Cardiac ventricle fibroblast (primary cell): ENCODE results near the gene GLTPD2. TPM values are rescaled to one million over a fixed set of nuclear protein-coding genes. Genes with fewer than 3 reads are reported as not detected.

Source experiments
- total RNA-seq: library from RNA; depleted of rRNA; stranded (reverse); fragments of >200 nt; gene quantifications from 2 replicates; pipeline ENCODE4 v1.2.3, GENCODE V29; 2015

The GLTPD2 gene
- total RNA-seq: not detected in 2 replicates

DNA sequence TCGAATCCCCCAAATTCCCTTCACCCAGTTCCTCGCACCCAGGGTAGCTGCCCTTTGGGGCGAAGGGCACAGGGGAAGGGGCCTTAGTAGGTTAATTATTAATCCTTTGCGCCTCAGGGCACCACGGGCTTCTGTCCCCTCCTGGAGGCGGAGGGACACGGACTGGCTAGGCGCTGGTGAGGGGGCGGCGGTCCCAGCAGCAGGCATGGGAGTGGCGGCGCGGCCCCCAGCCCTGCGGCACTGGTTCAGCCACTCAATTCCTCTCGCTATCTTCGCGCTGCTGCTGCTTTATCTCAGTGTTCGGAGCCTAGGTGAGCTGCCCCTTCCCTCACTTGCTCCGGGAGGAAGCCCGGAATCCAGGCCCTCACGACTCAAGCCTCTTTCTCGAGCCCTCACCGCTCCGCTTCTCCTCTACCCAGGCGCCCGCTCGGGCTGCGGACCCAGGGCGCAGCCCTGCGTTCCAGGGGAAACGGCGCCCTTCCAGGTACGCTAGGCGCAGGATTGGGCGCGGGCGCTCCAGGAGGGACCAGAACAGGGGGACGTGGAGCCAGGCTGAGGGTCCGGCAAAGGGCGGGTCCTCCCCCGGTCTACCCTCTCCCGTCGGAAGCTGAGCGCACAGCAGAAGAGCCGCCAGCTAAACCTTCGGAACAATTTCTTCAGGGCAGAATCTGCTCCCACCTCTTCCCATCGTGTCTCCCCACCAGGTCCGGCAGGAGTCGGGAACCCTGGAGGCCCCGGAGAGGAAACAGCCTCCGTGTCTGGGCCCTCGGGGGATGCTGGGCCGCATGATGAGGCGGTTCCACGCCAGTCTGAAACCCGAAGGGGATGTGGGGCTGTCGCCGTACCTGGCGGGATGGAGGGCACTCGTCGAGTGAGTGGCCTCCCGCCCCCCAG is at the start of gene GLTPD2:
TSS of gene GLTPD2 (plus strand) at position 158 of the 894 bp plus-strand sequence. CDS start at position 206, 48 bp downstream.

DNA sequence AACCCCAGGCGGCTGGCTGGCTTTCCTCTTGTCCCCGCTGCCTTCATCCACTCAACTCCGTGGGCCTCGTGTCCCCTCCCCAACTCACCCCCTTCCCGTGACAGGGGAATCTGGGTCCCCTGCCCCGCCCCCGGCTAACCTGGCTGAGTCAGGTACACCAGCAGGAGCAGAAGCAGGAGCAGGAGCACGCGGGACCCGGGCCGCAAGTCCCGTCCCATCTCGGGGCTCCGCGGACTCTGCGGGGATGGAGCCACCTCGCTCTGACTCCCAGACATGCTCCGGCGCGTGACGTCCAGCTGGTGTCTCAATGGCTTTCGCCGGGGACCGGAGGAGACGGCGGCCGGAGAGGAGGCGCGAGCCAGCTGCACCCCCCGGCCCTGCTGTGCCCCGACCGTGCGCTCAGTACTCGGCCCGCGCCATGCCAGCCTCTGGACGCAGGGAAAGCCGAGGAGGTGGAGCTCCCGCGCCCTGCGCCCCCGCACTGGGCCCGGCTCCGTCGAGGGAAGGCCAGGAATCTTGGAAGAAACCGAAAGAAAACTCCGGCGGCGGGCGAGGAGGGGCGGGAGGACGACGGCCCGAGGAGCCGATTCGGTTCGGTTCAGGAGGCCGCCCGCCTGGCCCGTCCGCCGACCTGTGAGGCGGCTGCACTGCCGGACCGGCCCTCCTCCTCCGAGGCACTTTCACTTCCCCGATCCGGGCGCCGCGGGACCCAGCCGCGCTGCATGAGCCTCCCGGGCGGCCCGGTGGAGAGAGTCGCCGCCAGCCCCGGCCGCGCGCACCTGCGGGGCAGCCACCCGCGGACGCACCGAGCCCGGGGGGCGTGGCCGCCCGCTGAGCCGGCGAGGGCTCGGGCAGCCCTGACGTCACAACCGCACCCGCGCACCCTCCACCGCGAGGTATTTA is 49.4 kb upstream of the GLTPD2 start, which contains the start of the genes CXCL16 and ZMYND15:
TSS of gene CXCL16 (minus strand) at position 807 of the 903 bp plus-strand sequence. CDS start at position 218, 589 bp downstream.
TSS of gene ZMYND15 (plus strand) at position 712 of the 903 bp plus-strand sequence. CDS start 716 bp downstream, outside the sequence.

DNA sequence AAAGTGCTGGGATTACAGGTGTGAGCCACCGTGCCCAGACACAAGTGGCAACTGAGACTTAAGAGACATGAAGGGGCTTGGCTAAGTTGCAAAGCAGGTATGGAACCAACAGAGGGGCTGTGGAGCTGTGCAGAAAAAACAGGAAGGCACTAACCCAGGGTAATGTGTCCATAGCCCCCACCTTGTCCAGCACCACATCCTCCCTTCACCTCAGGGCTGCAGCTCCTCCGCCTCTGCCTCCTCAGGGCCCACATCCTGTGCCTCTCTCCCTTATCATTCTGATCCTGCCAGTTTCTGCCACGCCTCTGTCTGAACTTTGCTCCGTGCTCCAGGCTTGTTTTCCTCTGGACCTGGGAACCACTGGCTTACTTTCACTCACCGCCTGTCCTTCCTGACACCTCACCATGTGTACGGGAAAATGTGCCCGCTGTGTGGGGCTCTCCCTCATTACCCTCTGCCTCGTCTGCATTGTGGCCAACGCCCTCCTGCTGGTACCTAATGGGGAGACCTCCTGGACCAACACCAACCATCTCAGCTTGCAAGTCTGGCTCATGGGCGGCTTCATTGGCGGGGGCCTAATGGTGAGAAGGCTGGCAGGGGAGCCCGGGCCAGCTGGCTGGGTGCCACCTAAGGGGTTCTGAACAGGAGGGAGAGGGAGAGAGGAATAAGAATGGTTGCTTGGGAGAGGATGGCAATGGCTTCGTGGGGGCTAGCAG is 17.1 kb upstream of the GLTPD2 start, which contains the start of gene TM4SF5:
TSS of gene TM4SF5 (plus strand) at position 368 of the 716 bp plus-strand sequence. CDS start at position 405, 37 bp downstream.

DNA sequence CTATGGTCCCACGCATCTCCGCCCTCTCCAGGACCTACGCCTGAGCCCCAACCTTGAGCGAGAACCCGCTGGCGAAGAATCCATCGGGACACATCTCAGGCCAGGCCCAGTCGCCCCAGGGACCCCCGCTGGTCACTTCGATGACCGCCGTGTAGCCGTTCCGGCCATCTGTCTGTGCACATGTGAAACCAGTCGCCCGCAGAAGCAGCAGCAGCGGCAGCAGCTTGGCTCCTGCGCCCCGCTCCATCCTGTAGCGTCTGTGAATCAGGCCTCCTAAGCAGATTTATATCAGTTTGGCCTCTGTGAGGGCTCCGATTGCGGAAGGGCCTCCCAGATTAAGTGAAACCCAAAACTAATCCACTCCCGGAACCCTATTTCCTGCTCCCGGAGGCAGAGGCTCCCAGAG is 2.7 kb upstream of the GLTPD2 start, which contains the start of gene VMO1:
TSS of gene VMO1 (minus strand) at position 259 of the 406 bp plus-strand sequence. CDS start at position 247, 12 bp downstream.

DNA sequence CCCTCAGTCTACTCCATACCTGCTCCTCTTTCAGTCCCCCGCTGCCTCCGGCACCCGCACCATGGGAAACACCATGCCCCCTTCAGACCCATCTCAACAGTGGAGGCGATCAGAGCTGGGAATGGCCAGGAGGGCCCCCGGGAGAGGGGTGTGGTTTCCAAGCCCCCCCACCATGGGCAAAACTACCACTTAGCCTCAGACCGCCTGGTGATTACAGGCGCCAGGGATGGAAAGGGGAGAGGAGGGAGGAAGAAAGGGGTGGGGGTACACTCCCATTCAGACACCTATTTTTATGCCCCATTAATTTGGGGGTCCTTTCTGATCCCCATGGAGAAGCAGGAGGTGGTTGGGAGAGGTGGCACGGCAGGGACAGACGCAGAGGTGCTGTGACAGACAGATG is 13.5 kb downstream of the GLTPD2 start, which contains the start of gene C17orf114:
TSS of gene C17orf114 (minus strand) at position 101 of the 400 bp plus-strand sequence.

DNA sequence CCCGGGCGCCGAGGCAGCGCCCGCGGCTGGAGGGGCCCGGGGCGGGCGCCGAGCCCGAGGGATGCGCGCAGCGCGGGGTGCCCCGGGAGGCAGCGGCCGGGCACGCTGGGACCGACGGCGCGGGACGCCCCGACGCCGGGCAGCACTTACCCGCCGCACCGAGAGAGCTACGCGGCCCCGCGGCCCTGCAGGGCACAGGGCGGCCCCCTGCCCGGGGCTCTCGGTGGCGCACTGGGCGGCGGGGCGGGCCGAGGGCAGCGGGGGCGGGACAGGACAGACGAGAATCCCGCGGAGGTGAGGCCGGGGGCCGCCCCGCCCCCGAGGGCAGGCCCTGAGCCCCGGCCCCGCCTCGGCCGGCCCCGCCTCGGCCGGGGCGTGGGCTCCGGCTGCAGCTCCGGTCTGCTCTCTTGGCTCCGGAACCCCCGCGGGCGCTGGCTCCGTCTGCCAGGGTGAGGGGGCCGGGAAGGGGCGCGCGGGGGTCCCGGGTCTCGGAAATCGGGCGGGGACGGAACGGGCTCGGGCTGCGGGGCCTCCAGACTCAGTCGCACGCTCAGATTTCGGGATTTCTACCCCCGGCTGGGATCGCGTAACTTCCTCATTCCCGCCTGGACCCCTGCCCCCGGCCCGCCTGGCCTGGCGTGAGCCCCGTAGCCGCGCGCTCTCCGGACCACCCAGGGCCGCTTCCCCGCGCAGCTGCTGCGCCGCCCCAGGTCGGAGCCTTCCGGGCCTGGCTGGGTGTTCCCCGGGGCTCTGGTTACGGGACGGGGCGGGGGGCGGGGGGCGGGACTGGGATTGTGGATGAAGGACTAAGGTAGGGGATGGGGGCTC is 18.2 kb downstream of the GLTPD2 start, which contains the start of gene PLD2:
TSS of gene PLD2 (plus strand) at position 376 of the 828 bp plus-strand sequence. CDS start 621 bp downstream, outside the sequence.

DNA sequence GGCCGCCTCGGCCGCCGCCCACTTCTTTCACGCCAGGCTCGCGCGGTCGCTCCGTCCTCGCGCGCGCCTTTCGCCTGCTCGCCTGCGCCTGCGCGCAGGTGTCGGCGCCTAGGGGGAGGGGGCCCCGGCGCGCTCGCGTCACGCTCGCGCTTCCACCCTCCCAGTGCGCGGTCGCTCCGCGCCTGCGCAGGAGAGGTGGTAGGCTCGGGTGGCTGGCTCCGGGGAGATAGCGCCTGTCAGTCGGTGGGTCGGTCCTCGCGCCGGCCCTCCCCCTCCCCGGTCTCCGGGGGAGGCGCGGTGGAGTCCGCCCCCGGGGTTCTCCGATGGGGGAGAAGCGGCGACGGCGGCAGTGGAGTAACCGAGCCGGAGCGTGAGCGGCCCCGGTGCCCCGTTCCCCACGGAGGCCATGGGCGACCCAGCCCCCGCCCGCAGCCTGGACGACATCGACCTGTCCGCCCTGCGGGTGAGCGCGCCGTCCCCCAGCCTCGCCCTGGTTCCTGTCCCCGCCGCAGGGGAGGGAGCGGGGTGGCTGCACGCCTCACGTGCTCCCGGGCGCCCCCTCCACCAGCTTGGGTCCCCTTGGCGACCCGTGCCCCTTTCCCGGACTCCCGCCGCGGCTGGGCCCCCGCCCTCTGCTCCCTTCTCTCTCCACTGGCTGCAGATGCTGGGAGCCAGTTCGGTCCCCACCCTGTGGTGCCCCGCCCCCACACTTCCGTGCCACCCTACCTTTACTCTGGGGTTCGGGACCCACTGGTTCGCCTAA is 44.6 kb downstream of the GLTPD2 start, which contains the start of gene MINK1:
TSS of gene MINK1 (plus strand) at position 163 of the 763 bp plus-strand sequence. CDS start at position 407, 244 bp downstream.

Other genes starting within 250 kb of the GLTPD2 start
- gene MYBBP1A, start 233.6 kb upstream of the GLTPD2 start, total RNA-seq: 49.3 and 58.6 TPM in 2 replicates
- gene GGT6, start 228.4 kb upstream of the GLTPD2 start, total RNA-seq: not detected in 2 replicates
- not detected in 2 replicates for gene SMTNL2, start 204.4 kb upstream of the GLTPD2 start, total RNA-seq
- gene ALOX15, start 147.3 kb upstream of the GLTPD2 start, total RNA-seq: 0.06 TPM in 1 of 2 replicates, not detected in the other
- 20.8 and 25.5 TPM in 2 replicates for gene PELP1, start 84.8 kb upstream of the GLTPD2 start, total RNA-seq
- gene ARRB2, start 78.3 kb upstream of the GLTPD2 start, total RNA-seq: 0.94 and 4.9 TPM in 2 replicates
- 12.3 and 19.7 TPM in 2 replicates for gene MED11, start 57.5 kb upstream of the GLTPD2 start, total RNA-seq
- 0.44 and 1.4 TPM in 2 replicates for gene ZMYND15, start 49.1 kb upstream of the GLTPD2 start, total RNA-seq
- gene CXCL16, start 49.0 kb upstream of the GLTPD2 start, total RNA-seq: 6.5 and 10.0 TPM in 2 replicates
- not detected in 2 replicates for gene TM4SF5, start 17.1 kb upstream of the GLTPD2 start, total RNA-seq
- 0.94 and 5.2 TPM in 2 replicates for gene VMO1, start 2.6 kb upstream of the GLTPD2 start, total RNA-seq
- 84.4 and 101 TPM in 2 replicates for gene PSMB6, start 7.2 kb downstream of the GLTPD2 start, total RNA-seq
- 24.3 and 25.3 TPM in 2 replicates for gene PLD2, start 18.2 kb downstream of the GLTPD2 start, total RNA-seq
- 19.1 and 33.9 TPM in 2 replicates for gene MINK1, start 44.4 kb downstream of the GLTPD2 start, total RNA-seq
- gene C17orf107, start 110.6 kb downstream of the GLTPD2 start, total RNA-seq: 4.3 and 5.4 TPM in 2 replicates
- gene CHRNE, start 114.1 kb downstream of the GLTPD2 start, total RNA-seq: 0.31 and 0.54 TPM in 2 replicates
- not detected in 2 replicates for gene GP1BA, start 143.3 kb downstream of the GLTPD2 start, total RNA-seq
- 33.8 and 39.6 TPM in 2 replicates for gene SLC25A11, start 151.1 kb downstream of the GLTPD2 start, total RNA-seq
- 34.7 and 41.7 TPM in 2 replicates for gene RNF167, start 151.3 kb downstream of the GLTPD2 start, total RNA-seq
- gene PFN1, start 159.6 kb downstream of the GLTPD2 start, total RNA-seq: 435 and 543 TPM in 2 replicates
- gene ENO3, start 162.2 kb downstream of the GLTPD2 start, total RNA-seq: 1.00 and 8.8 TPM in 2 replicates
- gene SPAG7, start 178.9 kb downstream of the GLTPD2 start, total RNA-seq: 42.2 and 43.9 TPM in 2 replicates
- 11.2 and 16.0 TPM in 2 replicates for gene CAMTA2, start 198.7 kb downstream of the GLTPD2 start, total RNA-seq
- 0.19 and 0.68 TPM in 2 replicates for gene INCA1, start 208.6 kb downstream of the GLTPD2 start, total RNA-seq
- gene KIF1C, start 209.0 kb downstream of the GLTPD2 start, total RNA-seq: 24.5 and 27.6 TPM in 2 replicates
- gene SLC52A1, start 246.5 kb downstream of the GLTPD2 start, total RNA-seq: not detected in 2 replicates